Neuronal stem cell (in vitro differentiated cells): ENCODE results near the gene TSC22D2.

ENCODE experiments used
- DNase-seq: peaks from one replicate; pipeline ENCODE4 v3.0.0-alpha.2; 2013; ENCODE audit warnings: low spot score
- H2AFZ ChIP-seq: one replicate; pipeline ENCODE4 v1.6.1; 2013; ENCODE audit warnings: mild to moderate bottlenecking, low read length, inconsistent platforms
- H2AK5ac ChIP-seq: 2 replicates; pipeline ENCODE4 v1.6.1; 2013; ENCODE audit warnings: low read depth, mild to moderate bottlenecking, inconsistent platforms, low read length, moderate library complexity, mixed read lengths
- H2BK120ac ChIP-seq: 2 replicates; pipeline ENCODE4 v1.6.1; 2013; ENCODE audit warnings: low read depth, mild to moderate bottlenecking, inconsistent platforms, low read length, moderate library complexity, mixed read lengths
- H2BK12ac ChIP-seq: one replicate; pipeline ENCODE4 v1.6.1; 2013; ENCODE audit warnings: low read length, inconsistent platforms
- H2BK15ac ChIP-seq: 2 replicates; pipeline ENCODE4 v1.6.1; 2013; ENCODE audit warnings: mild to moderate bottlenecking, low read length, inconsistent platforms, mixed read lengths
- H2BK5ac ChIP-seq: one replicate; pipeline ENCODE4 v1.6.1; 2013; ENCODE audit warnings: inconsistent platforms, mild to moderate bottlenecking, low read length, moderate library complexity
- H3K14ac ChIP-seq: one replicate; pipeline ENCODE4 v1.6.1; 2013; ENCODE audit warnings: low read length, inconsistent platforms
- H3K18ac ChIP-seq: 2 replicates; pipeline ENCODE4 v1.6.1; 2013; ENCODE audit warnings: low read length, inconsistent platforms
- H3K23ac ChIP-seq: 2 replicates; pipeline ENCODE4 v1.6.1; 2013; ENCODE audit warnings: low read depth, mild to moderate bottlenecking, mixed read lengths, low read length, inconsistent platforms; ENCODE audit not compliant: poor library complexity
- H3K27ac ChIP-seq: replicated peaks from 3 replicates; pipeline ENCODE4 v1.5.1; 2013; ENCODE audit warnings: low read length, inconsistent platforms
- H3K27me3 ChIP-seq, 3 experiments: 2 replicates each; pipeline ENCODE4 v1.6.1; 2013; ENCODE audit warnings: low read length in 3 of 3, mild to moderate bottlenecking in 2 of 3, inconsistent platforms in 1 of 3, low read depth in 1 of 3, mixed read lengths in 1 of 3, moderate library complexity in 1 of 3; ENCODE audit not compliant: control insufficient read depth in 3 of 3, insufficient read depth in 3 of 3
- H3K36me3 ChIP-seq, 2 donors: replicated peaks in 1 of 2; 2 replicates each; pipeline ENCODE4 v1.6.1; 2013; ENCODE audit warnings: low read length in 2 of 2; ENCODE audit not compliant: control insufficient read depth in 2 of 2, insufficient read depth in 2 of 2
- H3K4ac ChIP-seq: 2 replicates; pipeline ENCODE4 v1.6.1; 2013; ENCODE audit warnings: inconsistent platforms, mild to moderate bottlenecking, low read length, moderate library complexity
- H3K4me1 ChIP-seq, 2 donors: 1 replicate in 1 of 2; 2 replicates in 1 of 2; pipeline ENCODE4 v1.6.1; 2013; ENCODE audit warnings: low read length in 2 of 2, low read depth in 1 of 2; ENCODE audit not compliant: control insufficient read depth in 2 of 2, insufficient read depth in 1 of 2
- H3K4me2 ChIP-seq: one replicate; pipeline ENCODE4 v1.6.1; 2013; ENCODE audit warnings: mild to moderate bottlenecking, low read length, inconsistent platforms; ENCODE audit not compliant: insufficient read depth, poor library complexity, severe bottlenecking
- H3K4me3 ChIP-seq, 2 donors: 2 replicates each; pipeline ENCODE4 v1.5.1; 2013; ENCODE audit warnings: low read length in 2 of 2, mild to moderate bottlenecking in 2 of 2, inconsistent platforms in 1 of 2, moderate library complexity in 1 of 2
- H3K79me1 ChIP-seq: one replicate; pipeline ENCODE4 v1.6.1; 2013; ENCODE audit warnings: low read depth, mild to moderate bottlenecking, inconsistent platforms, low read length, moderate library complexity
- H3K9ac ChIP-seq: one replicate; pipeline ENCODE4 v1.6.1; 2013; ENCODE audit warnings: mild to moderate bottlenecking, low read depth, low read length, inconsistent platforms; ENCODE audit not compliant: poor library complexity
- H3K9me3 ChIP-seq, 2 donors: replicated peaks in 1 of 2; 2 replicates each; pipeline versions ENCODE3 to v1.6.1; 2013; ENCODE audit warnings: low read length in 2 of 2, mild to moderate bottlenecking in 2 of 2, inconsistent platforms in 1 of 2, low read depth in 1 of 2, mixed read lengths in 1 of 2, moderate library complexity in 1 of 2; ENCODE audit not compliant: control insufficient read depth in 2 of 2, insufficient read depth in 1 of 2
- H4K8ac ChIP-seq: one replicate; pipeline ENCODE4 v1.6.1; 2013; ENCODE audit warnings: low read depth, mild to moderate bottlenecking, inconsistent platforms, low read length, moderate library complexity
- H4K91ac ChIP-seq: one replicate; pipeline ENCODE4 v1.6.1; 2013; ENCODE audit warnings: low read length, low read depth, mild to moderate bottlenecking, inconsistent platforms; ENCODE audit not compliant: poor library complexity
- WGBS, 2 donors: extraction: QIAGEN DNeasy Blood & Tissue Kit; methylation state at CpG; one replicate each; pipeline ENCODE4 v1.1.7; 2013; ENCODE audit warnings: missing lambda C conversion rate in 2 of 2, mixed read lengths in 1 of 2; ENCODE audit not compliant: insufficient read length in 2 of 2, insufficient replicate concordance in 1 of 2; ENCODE audit errors: extremely low coverage in 2 of 2; 5-methylcytosine and 5-hydroxymethylcytosine counted together

TSC22D2 gene

GRCh38 chr3:150410311-150411105 is 2.4 kb downstream of the TSC22D2 start:
- Histone ChIP-seq H3K36me3 (peaks cover 0 to 34% of the 10 kb centered on the region in 2 donors), H3K9me3 (no peaks in the 10 kb centered on the region), H2AK5ac (peak overlapping the region; percentile 83), H4K8ac (no peak overlapping the region), H3K9ac (peak overlapping the region; percentile 99), H2AFZ (no peak overlapping the region), H3K4ac (peak overlapping the region; percentile 66), H3K14ac (peak overlapping the region; percentile 97), H3K18ac (peak overlapping the region; percentile 85), H3K27ac (no peak overlapping the region), H2BK15ac (no peak overlapping the region), H3K4me2 (peak overlapping the region; percentile 97), H2BK5ac (no peak overlapping the region), H2BK120ac (peak overlapping the region; percentile 94), H3K79me1 (peaks cover 11% of the 10 kb centered on the region), H3K4me1 (peaks cover 0 to 28% of the 10 kb centered on the region in 2 donors), H3K4me3 (peak overlapping the region; percentile 93 to 96), H3K23ac (peak overlapping the region; percentile 95), H4K91ac (no peak overlapping the region), H3K27me3 (no peaks in the 10 kb centered on the region), H2BK12ac (peak overlapping the region; percentile 41)
- no peak for DNase-seq
- no CpG with 5 or more reads among the region's 68 CpGs for WGBS, 2 donors

DNA sequence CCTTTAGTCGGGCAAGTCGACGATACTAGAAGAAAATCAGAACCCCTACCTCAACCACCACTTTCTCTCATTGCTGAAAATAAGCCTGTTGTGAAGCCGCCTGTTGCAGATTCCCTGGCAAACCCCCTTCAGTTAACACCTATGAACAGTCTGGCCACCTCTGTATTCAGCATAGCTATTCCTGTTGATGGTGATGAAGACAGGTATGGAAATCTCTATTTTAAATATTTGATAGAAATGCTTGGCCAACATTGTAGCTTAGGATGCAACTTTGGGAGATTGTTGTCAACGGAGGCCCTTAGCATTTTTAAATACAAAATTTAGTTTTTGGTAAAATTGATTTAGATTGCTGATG is 3.0 kb downstream of the TSC22D2 start:
- Histone ChIP-seq H3K9me3 (no peaks in the 10 kb centered on the region), H4K91ac (no peak overlapping the region), H3K23ac (no peak overlapping the region), H3K18ac (no peak overlapping the region), H2BK12ac (no peak overlapping the region), H2BK15ac (no peak overlapping the region), H3K14ac (no peak overlapping the region), H3K4ac (no peak overlapping the region), H3K4me1 (peaks cover 0 to 28% of the 10 kb centered on the region in 2 donors), H3K4me3 (peak overlapping the region; percentile 93 to 96), H3K27ac (no peak overlapping the region), H3K27me3 (no peaks in the 10 kb centered on the region), H4K8ac (no peak overlapping the region), H3K9ac (peak overlapping the region; percentile 99), H2BK120ac (peak overlapping the region; percentile 94), H2AFZ (no peak overlapping the region), H2BK5ac (no peak overlapping the region), H2AK5ac (no peak overlapping the region), H3K36me3 (peaks cover 0 to 40% of the 10 kb centered on the region in 2 donors), H3K4me2 (peak overlapping the region; percentile 97), H3K79me1 (peaks cover 11% of the 10 kb centered on the region)
- DNase-seq: no peak
- WGBS, 2 donors: no CpG with 5 or more reads among the region's 5 CpGs

DNA sequence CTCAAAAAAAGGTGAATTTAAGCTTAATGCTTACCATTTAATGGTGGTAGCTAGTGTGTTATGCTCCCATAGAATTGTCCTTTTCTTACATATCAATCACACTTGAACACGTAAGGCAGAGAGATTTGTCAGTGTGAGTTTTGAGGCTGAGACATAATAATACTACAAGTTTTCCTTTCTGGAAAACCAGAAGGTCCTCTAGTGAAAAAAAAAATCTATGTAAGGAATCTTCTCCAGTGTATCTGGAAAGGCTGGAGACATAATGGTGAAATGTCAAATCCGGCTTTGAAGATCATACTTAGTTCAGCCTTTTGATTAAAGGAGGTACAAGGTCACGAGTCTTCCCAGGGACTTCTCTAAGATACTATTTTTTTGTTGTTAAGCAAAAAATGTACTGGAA is 3.4 kb downstream of the TSC22D2 start:
- Histone ChIP-seq H4K91ac (no peak overlapping the region), H4K8ac (no peak overlapping the region), H3K36me3 (peaks cover 0 to 45% of the 10 kb centered on the region in 2 donors), H3K27me3 (no peaks in the 10 kb centered on the region), H3K27ac (no peak overlapping the region), H3K4me1 (peaks cover 0 to 28% of the 10 kb centered on the region in 2 donors), H3K4me3 (peak overlapping the region; percentile 31 to 96), H3K79me1 (peaks cover 11% of the 10 kb centered on the region), H3K9ac (no peak overlapping the region), H3K14ac (no peak overlapping the region), H2AK5ac (no peak overlapping the region), H2AFZ (no peak overlapping the region), H3K18ac (no peak overlapping the region), H3K4ac (no peak overlapping the region), H2BK15ac (no peak overlapping the region), H3K4me2 (peak overlapping the region; percentile 97), H2BK12ac (no peak overlapping the region), H3K23ac (no peak overlapping the region), H2BK5ac (no peak overlapping the region), H3K9me3 (no peaks in the 10 kb centered on the region), H2BK120ac (no peak overlapping the region)
- no CpG with 5 or more reads among the region's 3 CpGs for WGBS, 2 donors
- no peak for DNase-seq

GRCh38 chr3:150411976-150412375 is 3.9 kb downstream of the TSC22D2 start:
- H2BK15ac ChIP-seq: no peak overlapping the region
- H3K18ac ChIP-seq: no peak overlapping the region
- no peak overlapping the region for H4K91ac ChIP-seq
- peaks cover 11% of the 10 kb centered on the region for H3K79me1 ChIP-seq
- H2BK120ac ChIP-seq: no peak overlapping the region
- H3K4me1 ChIP-seq: peaks cover 0 to 24% of the 10 kb centered on the region in 2 donors
- no peak overlapping the region for H4K8ac ChIP-seq
- 100% methylated on average over 1 of the region's 2 CpGs; no CpG with 5 or more reads in 1 of the 2 donors for WGBS, 2 donors
- no peak overlapping the region for H2BK5ac ChIP-seq
- no peak for DNase-seq
- no peak overlapping the region for H3K14ac ChIP-seq
- H2AFZ ChIP-seq: no peak overlapping the region
- no peak overlapping the region for H3K23ac ChIP-seq
- no peak overlapping the region for H2AK5ac ChIP-seq
- H3K4me3 ChIP-seq: peak overlapping the region in 1 of 2 donors; percentile 96
- peaks cover 0 to 49% of the 10 kb centered on the region in 2 donors for H3K36me3 ChIP-seq
- H3K27ac ChIP-seq: no peak overlapping the region
- H3K4me2 ChIP-seq: no peak overlapping the region
- no peak overlapping the region for H3K4ac ChIP-seq
- H3K27me3 ChIP-seq: no peaks in the 10 kb centered on the region
- no peaks in the 10 kb centered on the region for H3K9me3 ChIP-seq
- H3K9ac ChIP-seq: no peak overlapping the region
- no peak overlapping the region for H2BK12ac ChIP-seq
